ENCODE data around the gene CAMKK1. TPM values are rescaled to one million over a fixed set of nuclear protein-coding genes. Genes with fewer than 3 reads are reported as not detected.

CAMKK1 gene
- total RNA-seq, 1 experiment from 2014 or later = 16.3 TPM

GRCh38 chr17:3912827-3913226 is 20.0 kb upstream of the CAMKK1 start:
- intact Hi-C loops (cut with micrococcal nuclease; ENCODE audit: unreplicated experiment) = loop anchor here (5.0 kb wide), 1 partner anchor 164 kb away; no protein-coding TSS in a partner anchor
- Histone ChIP-seq H3K27ac (no peak overlapping the region), H3K79me2 (ENCODE audit: low read depth) (no peaks in the 10 kb centered on the region), H3K9me2 (ENCODE audit: insufficient read depth) (no peaks in the 10 kb centered on the region), H3K4me1 (replicated peaks; ENCODE audit: insufficient read depth) (no peaks in the 10 kb centered on the region), H3K4me3 (no peak overlapping the region), H4K20me1 (ENCODE audit: insufficient read depth) (no peaks in the 10 kb centered on the region), H3F3A (ENCODE audit: insufficient read depth, low read depth) (no peaks in the 10 kb centered on the region), H3K4me2 (no peak overlapping the region), H3K9me3 (ENCODE audit: insufficient read depth, low read depth) (no peaks in the 10 kb centered on the region), H3K36me3 (ENCODE audit: low read depth) (no peaks in the 10 kb centered on the region), H3K27me3 (ENCODE audit: insufficient read depth, low read depth) (no peaks in the 10 kb centered on the region; the same call in 1 of the 2 replicates), H2AFZ (no peak overlapping the region)
- TF ChIP-seq CTCF (conservative IDR thresholded peaks at IDR 0.05) (no peak), EZH2 (IDR thresholded peaks at IDR 0.05; ENCODE audit: low read depth) (no peak)
- CTCF ChIA-PET = interaction anchor here (0.7 to 1.6 kb wide), 2 partner anchors 128 to 175 kb away, joined by 5 read pairs; no protein-coding TSS in a partner anchor
- BruUV-seq (replicated peaks) = no TSS peak
- DNase-seq = no peak
- POLR2A ChIA-PET (ENCODE audit: unreplicated experiment) = interaction anchor here (0.6 kb wide), 1 partner anchor 74 kb away, joined by 10 read pairs; no protein-coding TSS in a partner anchor

- H3K9me2 ChIP-seq (ENCODE audit: insufficient read depth) = no peaks in the 10 kb centered on the region
- H4K20me1 ChIP-seq (ENCODE audit: insufficient read depth) = no peaks in the 10 kb centered on the region
- ChIA-PET CTCF (interaction anchor here (0.6 to 0.7 kb wide), 2 partner anchors 65 to 1302 kb away, joined by 3 read pairs; no protein-coding TSS in a partner anchor), POLR2A (ENCODE audit: unreplicated experiment) (no interaction called here)
- H3K9me3 ChIP-seq (ENCODE audit: insufficient read depth, low read depth) = no peaks in the 10 kb centered on the region
- H3K36me3 ChIP-seq (ENCODE audit: low read depth) = no peaks in the 10 kb centered on the region
- DNase-seq = no peak
- no TSS peak for BruUV-seq (replicated peaks)
- intact Hi-C loops (cut with micrococcal nuclease; ENCODE audit: unreplicated experiment) = loop anchor here (5.0 kb wide), 1 partner anchor 166 kb away; no protein-coding TSS in a partner anchor
- H3K4me2 ChIP-seq = no peak overlapping the region
- H2AFZ ChIP-seq = no peak overlapping the region
- no peaks in the 10 kb centered on the region; the same call in 1 of the 2 replicates for H3K27me3 ChIP-seq (ENCODE audit: insufficient read depth, low read depth)
- TF ChIP-seq CTCF (conservative IDR thresholded peaks at IDR 0.05) (no peak), EZH2 (IDR thresholded peaks at IDR 0.05; ENCODE audit: low read depth) (no peak)
- H3K27ac ChIP-seq = no peak overlapping the region
- no peaks in the 10 kb centered on the region for H3K4me1 ChIP-seq (replicated peaks; ENCODE audit: insufficient read depth)
- no peaks in the 10 kb centered on the region for H3F3A ChIP-seq (ENCODE audit: insufficient read depth, low read depth)
- H3K4me3 ChIP-seq = no peak overlapping the region
- H3K79me2 ChIP-seq (ENCODE audit: low read depth) = no peaks in the 10 kb centered on the region
Observed at GRCh38 chr17:3911271-3912053, 18.6 kb upstream of the CAMKK1 start.

- Histone ChIP-seq H3K27me3 (ENCODE audit: insufficient read depth, low read depth) (no peaks in the 10 kb centered on the region; the same call in 1 of the 2 replicates), H3K9me3 (ENCODE audit: insufficient read depth, low read depth) (no peaks in the 10 kb centered on the region), H4K20me1 (ENCODE audit: insufficient read depth) (no peaks in the 10 kb centered on the region), H2AFZ (no peak overlapping the region), H3F3A (ENCODE audit: insufficient read depth, low read depth) (no peaks in the 10 kb centered on the region), H3K79me2 (ENCODE audit: low read depth) (no peaks in the 10 kb centered on the region), H3K36me3 (ENCODE audit: low read depth) (no peaks in the 10 kb centered on the region), H3K4me1 (replicated peaks; ENCODE audit: insufficient read depth) (no peaks in the 10 kb centered on the region), H3K4me3 (no peak overlapping the region), H3K9me2 (ENCODE audit: insufficient read depth) (no peaks in the 10 kb centered on the region), H3K27ac (no peak overlapping the region), H3K4me2 (no peak overlapping the region)
- ChIA-PET CTCF (interaction anchor here (0.7 kb wide), 1 partner anchor 64 kb away, joined by 3 read pairs; no protein-coding TSS in a partner anchor), POLR2A (ENCODE audit: unreplicated experiment) (no interaction called here)
- no peak for DNase-seq
- BruUV-seq (replicated peaks) = no TSS peak
- TF ChIP-seq CTCF (conservative IDR thresholded peaks at IDR 0.05) (no peak), EZH2 (IDR thresholded peaks at IDR 0.05; ENCODE audit: low read depth) (no peak)
- intact Hi-C loops (cut with micrococcal nuclease; ENCODE audit: unreplicated experiment) = loop anchor here (5.0 kb wide), 1 partner anchor 167 kb away; no protein-coding TSS in a partner anchor
Observed at GRCh38 chr17:3910420-3911270, 17.8 kb upstream of the CAMKK1 start.
